OCI-LY7 (cell line): ENCODE results near the gene PCCA. TPM values are rescaled to one million over a fixed set of nuclear protein-coding genes. Genes with fewer than 3 reads are reported as not detected.

Experiments used
- BruUV-seq: library from RNA; stranded (reverse); fragments of 400-500 nt; replicated peaks from 2 replicates; lab custom pipeline; 2021; lab: Mats Ljungman, UMichigan
- CTCF ChIA-PET: fragments of 300-600 bp; sonication (Branson Sonifier 250); formaldehyde crosslinking; loops from one replicate; lab custom pipeline; 2022; ENCODE audit warnings: antibody characterized with exemption; ENCODE audit not compliant: unreplicated experiment; lab: Charles Lee
- POLR2A ChIA-PET: fragments of 300-600 bp; sonication (Branson Sonifier 250); formaldehyde crosslinking; loops from one replicate; lab custom pipeline; 2022; ENCODE audit warnings: antibody characterized with exemption; lab: Charles Lee
- DNase-seq: peaks from one replicate; pipeline ENCODE4 v3.0.0-alpha.2; 2015; ENCODE audit warnings: low spot score
- H2AFZ ChIP-seq: fragments of 200-600 bp; sonication (generic), shearing (Covaris generic); 2 replicates; pipeline ENCODE4 v1.6.1; 2014; ENCODE audit warnings: mild to moderate bottlenecking, antibody characterized with exemption, low read length, moderate library complexity
- H3K27ac ChIP-seq: fragments of 200-600 bp; sonication (generic); 2 replicates; pipeline ENCODE4 v1.5.1; 2014; ENCODE audit warnings: mixed run types, low read depth, mild to moderate bottlenecking, moderate library complexity, low read length, inconsistent platforms; ENCODE audit not compliant: poor library complexity, severe bottlenecking
- H3K36me3 ChIP-seq: fragments of 200-600 bp; sonication (generic); 2 replicates; pipeline ENCODE4 v1.6.1; 2014; ENCODE audit warnings: mild to moderate bottlenecking, antibody characterized with exemption, low read length, moderate library complexity, mixed read lengths; ENCODE audit not compliant: insufficient read depth
- H3K4me1 ChIP-seq: fragments of 200-600 bp; sonication (generic); 2 replicates; pipeline ENCODE4 v1.5.1; 2014; ENCODE audit warnings: mild to moderate bottlenecking, low read length; ENCODE audit not compliant: insufficient read depth, poor library complexity, severe bottlenecking
- H3K4me2 ChIP-seq: fragments of 200-600 bp; sonication (generic); 2 replicates; pipeline ENCODE4 v1.6.1; 2014; ENCODE audit warnings: mild to moderate bottlenecking, low read length
- H3K4me3 ChIP-seq: fragments of 200-600 bp; sonication (generic); 2 replicates; pipeline ENCODE4 v1.5.1; 2014; ENCODE audit warnings: mild to moderate bottlenecking, low read depth, low read length; ENCODE audit not compliant: poor library complexity, severe bottlenecking
- H3K79me2 ChIP-seq: fragments of 200-600 bp; sonication (generic); 2 replicates; pipeline ENCODE4 v1.6.1; 2016; ENCODE audit warnings: low read depth, mild to moderate bottlenecking, low read length, moderate library complexity, mixed read lengths; ENCODE audit not compliant: insufficient read depth
- H3K9me2 ChIP-seq: fragments of 200-600 bp; sonication (generic); 2 replicates; pipeline ENCODE4 v1.6.1; 2016; ENCODE audit warnings: mild to moderate bottlenecking, low read length, mixed read lengths; ENCODE audit not compliant: insufficient read depth
- H3K9me3 ChIP-seq: fragments of 200-600 bp; sonication (generic); 2 replicates; pipeline ENCODE4 v1.6.1; 2014; ENCODE audit warnings: mild to moderate bottlenecking, mixed run types, low read length, mixed read lengths
- H4K20me1 ChIP-seq: fragments of 200-600 bp; sonication (generic); 2 replicates; pipeline ENCODE4 v1.6.1; 2014; ENCODE audit warnings: mild to moderate bottlenecking, antibody characterized with exemption, low read length, moderate library complexity, mixed read lengths; ENCODE audit not compliant: insufficient read depth
- CTCF ChIP-seq: fragments of 200-600 bp; sonication (generic); conservative IDR thresholded peaks from 2 replicates; pipeline ENCODE4 v1.5.1; 2014; ENCODE audit warnings: mild to moderate bottlenecking, antibody characterized with exemption, low read length, moderate library complexity, mixed read lengths
- EZH2phosphoT487 ChIP-seq: fragments of 200-600 bp; sonication (generic); IDR thresholded peaks from 2 replicates; pipeline ENCODE4 v1.6.1; 2018; ENCODE audit warnings: low read depth, borderline replicate concordance, mild to moderate bottlenecking, mixed run types, antibody characterized with exemption, low read length, moderate library complexity, mixed read lengths
- intact Hi-C: fragments of 100-400 bp; cut with micrococcal nuclease; formaldehyde crosslinking; loops from one replicate; pipeline ENCODE4 v1.10.0; 2022; ENCODE audit not compliant: unreplicated experiment
- total RNA-seq, 2 experiments: library from RNA; depleted of rRNA in 1 of 2; stranded (reverse); fragments of >200 nt in 1 of 2; shearing (Covaris generic) in 1 of 2; gene quantifications; 2 replicates each; pipeline ENCODE4 v1.2.3, GENCODE V29; 2014 to 2022

Gene PCCA
- total RNA-seq, 2 experiments from 2014 or later, result 2.7 to 7.2 TPM

- no peak for DNase-seq
- ChIA-PET POLR2A (no interaction called here), CTCF (no interaction called here)
- Histone ChIP-seq H3K9me2 (no peaks in the 10 kb centered on the region), H3K4me1 (no peaks in the 10 kb centered on the region), H4K20me1 (no peaks in the 10 kb centered on the region), H3K36me3 (no peaks in the 10 kb centered on the region), H3K9me3 (no peaks in the 10 kb centered on the region), H2AFZ (no peak overlapping the region), H3K79me2 (no peaks in the 10 kb centered on the region), H3K4me3 (no peak overlapping the region), H3K27ac (no peak overlapping the region), H3K4me2 (no peak overlapping the region)
- TF ChIP-seq EZH2phosphoT487 (no peak), CTCF (no peak)
- intact Hi-C loops, result no loop called here
- no TSS peak for BruUV-seq
Measured at GRCh38 chr13:100175803-100176182, 86.9 kb downstream of the PCCA start.

GRCh38 chr13:100176801-100177400 lies 88.0 kb downstream of the PCCA start:
- no peaks in the 10 kb centered on the region for H4K20me1 ChIP-seq
- no peaks in the 10 kb centered on the region for H3K79me2 ChIP-seq
- DNase-seq, result no peak
- ChIA-PET CTCF (no interaction called here), POLR2A (no interaction called here)
- H3K27ac ChIP-seq, result no peak overlapping the region
- H3K4me1 ChIP-seq, result no peaks in the 10 kb centered on the region
- no peaks in the 10 kb centered on the region for H3K36me3 ChIP-seq
- TF ChIP-seq CTCF (no peak), EZH2phosphoT487 (no peak)
- no peak overlapping the region for H2AFZ ChIP-seq
- no peaks in the 10 kb centered on the region for H3K9me3 ChIP-seq
- BruUV-seq, result no TSS peak
- no peak overlapping the region for H3K4me2 ChIP-seq
- intact Hi-C loops, result no loop called here
- no peaks in the 10 kb centered on the region for H3K9me2 ChIP-seq
- no peak overlapping the region for H3K4me3 ChIP-seq

- H3K4me2 ChIP-seq, result no peak overlapping the region
- H3K79me2 ChIP-seq, result no peaks in the 10 kb centered on the region
- H3K36me3 ChIP-seq, result no peaks in the 10 kb centered on the region
- H3K27ac ChIP-seq, result no peak overlapping the region
- H4K20me1 ChIP-seq, result no peaks in the 10 kb centered on the region
- ChIA-PET POLR2A (no interaction called here), CTCF (no interaction called here)
- no peak for DNase-seq
- no TSS peak for BruUV-seq
- TF ChIP-seq EZH2phosphoT487, result no peak
- TF ChIP-seq CTCF, result no peak
- intact Hi-C loops, result no loop called here
- no peaks in the 10 kb centered on the region for H3K9me2 ChIP-seq
- no peak overlapping the region for H3K4me3 ChIP-seq
- H3K9me3 ChIP-seq, result no peaks in the 10 kb centered on the region
- no peak overlapping the region for H2AFZ ChIP-seq
- no peaks in the 10 kb centered on the region for H3K4me1 ChIP-seq
Measured at GRCh38 chr13:100178309-100178708, 89.4 kb downstream of the PCCA start.
